Mammary epithelial cell (primary cell): ENCODE measurements around the gene GABRD.

ENCODE experiments used
- EZH2 ChIP-seq: IDR thresholded peaks from 2 replicates; pipeline ENCODE4 v1.6.1; 2012; ENCODE audit warnings: low read length, inconsistent platforms, borderline replicate concordance
- TF ChIP-seq, protein P1 (sequence below), 2 donors: IDR thresholded peaks in 1 of 2; conservative IDR thresholded peaks in 1 of 2; 2 replicates each; pipeline ENCODE4 v1.5.1; 2011 to 2012; ENCODE audit warnings: inconsistent platforms in 2 of 2, low read length in 2 of 2, mild to moderate bottlenecking in 2 of 2, control low read depth in 1 of 2, low read depth in 1 of 2; ENCODE audit not compliant: insufficient read depth in 1 of 2; ENCODE audit errors: extremely low read depth in 1 of 2

DNA sequence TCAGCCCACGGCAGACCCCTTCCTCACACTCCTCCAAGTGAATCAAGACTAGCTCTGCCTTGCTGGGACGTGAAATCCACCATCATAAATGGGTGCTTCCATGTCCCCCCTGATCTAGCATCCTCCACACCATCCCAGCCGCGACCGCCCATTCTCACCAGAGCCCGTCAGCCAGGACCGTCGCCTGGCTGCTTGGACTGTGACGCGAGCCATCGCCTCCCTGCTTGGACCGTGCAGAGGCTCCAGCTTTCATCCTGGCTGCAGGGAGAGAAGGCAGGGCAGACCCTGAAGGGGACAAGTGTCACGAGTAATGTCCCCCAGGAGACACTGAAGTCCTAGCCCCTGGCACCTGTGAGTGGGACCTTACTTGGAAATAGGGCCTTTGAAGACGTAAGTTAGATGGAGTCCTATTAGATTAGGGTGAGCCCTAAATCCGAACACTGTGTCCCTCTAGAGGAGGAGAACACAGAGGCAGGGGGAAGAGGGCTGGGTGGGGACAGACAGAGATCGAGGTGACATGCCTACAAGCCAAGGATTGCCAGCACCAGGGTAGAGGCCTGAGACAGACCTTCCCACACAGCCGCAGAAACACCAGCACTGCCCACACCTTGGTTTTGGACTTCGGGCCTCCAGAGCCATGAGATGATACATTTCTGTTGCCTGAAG, 18.3 kb downstream of the GABRD start:
- TF ChIP-seq, protein P1, sequence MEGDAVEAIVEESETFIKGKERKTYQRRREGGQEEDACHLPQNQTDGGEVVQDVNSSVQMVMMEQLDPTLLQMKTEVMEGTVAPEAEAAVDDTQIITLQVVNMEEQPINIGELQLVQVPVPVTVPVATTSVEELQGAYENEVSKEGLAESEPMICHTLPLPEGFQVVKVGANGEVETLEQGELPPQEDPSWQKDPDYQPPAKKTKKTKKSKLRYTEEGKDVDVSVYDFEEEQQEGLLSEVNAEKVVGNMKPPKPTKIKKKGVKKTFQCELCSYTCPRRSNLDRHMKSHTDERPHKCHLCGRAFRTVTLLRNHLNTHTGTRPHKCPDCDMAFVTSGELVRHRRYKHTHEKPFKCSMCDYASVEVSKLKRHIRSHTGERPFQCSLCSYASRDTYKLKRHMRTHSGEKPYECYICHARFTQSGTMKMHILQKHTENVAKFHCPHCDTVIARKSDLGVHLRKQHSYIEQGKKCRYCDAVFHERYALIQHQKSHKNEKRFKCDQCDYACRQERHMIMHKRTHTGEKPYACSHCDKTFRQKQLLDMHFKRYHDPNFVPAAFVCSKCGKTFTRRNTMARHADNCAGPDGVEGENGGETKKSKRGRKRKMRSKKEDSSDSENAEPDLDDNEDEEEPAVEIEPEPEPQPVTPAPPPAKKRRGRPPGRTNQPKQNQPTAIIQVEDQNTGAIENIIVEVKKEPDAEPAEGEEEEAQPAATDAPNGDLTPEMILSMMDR (conservative IDR thresholded peaks at IDR 0.05 in 1 of 2, IDR thresholded peaks at IDR 0.05 in 1 of 2; ENCODE audit: extremely low read depth in 1 of 2, insufficient read depth in 1 of 2, low read depth in 1 of 2, low read length in 2 of 2): no peak
- TF ChIP-seq EZH2: no peak
